IPS-11a (cell line): ENCODE data around the gene RTN4RL2.
"Not testable (repeated sequence)": the region's sequence is repeated elsewhere in the genome, so short reads cannot be mapped to it uniquely, and the experiment has no call there.

Source experiments
- H3K4me3 ChIP-seq: one replicate; pipeline ENCODE4 v1.5.1; 2013; ENCODE audit warnings: low read depth, low read length, control low read depth

Gene RTN4RL2

GRCh38 chr11:57432714-57433163 is 27.6 kb upstream of the RTN4RL2 start:
- H3K4me3 ChIP-seq: no peak overlapping the region

GRCh38 chr11:57434640-57435546 is 25.4 kb upstream of the RTN4RL2 start:
- no peak overlapping the region for H3K4me3 ChIP-seq

- H3K4me3 ChIP-seq: no peak overlapping the region
Measured at GRCh38 chr11:57436031-57436430, 24.3 kb upstream of the RTN4RL2 start.

GRCh38 chr11:57438345-57439285 is 21.7 kb upstream of the RTN4RL2 start:
- no peak overlapping the region for H3K4me3 ChIP-seq

- H3K4me3 ChIP-seq: no peak overlapping the region
Measured at GRCh38 chr11:57439786-57440185, 20.5 kb upstream of the RTN4RL2 start.

- H3K4me3 ChIP-seq: no peak overlapping the region
Measured at GRCh38 chr11:57440744-57441414, 19.4 kb upstream of the RTN4RL2 start.

- H3K4me3 ChIP-seq: no peak overlapping the region
Measured at GRCh38 chr11:57444362-57445121, 15.8 kb upstream of the RTN4RL2 start.

GRCh38 chr11:57445122-57445394 is 15.3 kb upstream of the RTN4RL2 start:
- H3K4me3 ChIP-seq: not testable (repeated sequence)

- no peak overlapping the region for H3K4me3 ChIP-seq
Measured at GRCh38 chr11:57446055-57446454, 14.3 kb upstream of the RTN4RL2 start.

- no peak overlapping the region for H3K4me3 ChIP-seq
Measured at GRCh38 chr11:57453543-57454177, 6.7 kb upstream of the RTN4RL2 start.

GRCh38 chr11:57456960-57457642 is 3.2 kb upstream of the RTN4RL2 start:
- no peak overlapping the region for H3K4me3 ChIP-seq

- H3K4me3 ChIP-seq: peak overlapping the region; percentile 14
Measured at GRCh38 chr11:57457643-57458023, 2.7 kb upstream of the RTN4RL2 start.

GRCh38 chr11:57458060-57458409 is 2.3 kb upstream of the RTN4RL2 start:
- H3K4me3 ChIP-seq: peak overlapping the region; percentile 14

- H3K4me3 ChIP-seq: peak overlapping the region; percentile 33
Measured at GRCh38 chr11:57458410-57459163, 1.7 kb upstream of the RTN4RL2 start.

GRCh38 chr11:57459164-57460021 is 935 bp upstream of the RTN4RL2 start:
- H3K4me3 ChIP-seq: peak overlapping the region; percentile 33

- H3K4me3 ChIP-seq: peak overlapping the region; percentile 59
Measured at GRCh38 chr11:57460758-57461749, 726 bp downstream of the RTN4RL2 start.
